Measurements from ENCODE around the gene TFF3. TPM values are rescaled to one million over a fixed set of nuclear protein-coding genes. Genes with fewer than 3 reads are reported as not detected.

Gene TFF3
- total RNA-seq: 81.9 and 257 TPM in 2 replicates

- peak; percentile 33 for DNase-seq
Observed at GRCh38 chr21:42315296-42315891, at the start of gene TFF3. TFF3 (minus strand) TSS chr21:42315409; CDS start chr21:42315374, 35 bp downstream.

GRCh38 chr21:42364304-42364865 is 49.2 kb upstream of the TFF3 start:
- no peak for DNase-seq

- no peak for DNase-seq
Observed at GRCh38 chr21:42363312-42363711, 48.1 kb upstream of the TFF3 start.

GRCh38 chr21:42362700-42363099 is 47.5 kb upstream of the TFF3 start:
- no peak for DNase-seq

- no peak for DNase-seq
Observed at GRCh38 chr21:42362198-42362597, 47.0 kb upstream of the TFF3 start.

GRCh38 chr21:42361286-42361685 is 46.1 kb upstream of the TFF3 start:
- no peak for DNase-seq

- no peak for DNase-seq
Observed at GRCh38 chr21:42360317-42360716, 45.1 kb upstream of the TFF3 start.

GRCh38 chr21:42358937-42359336 is 43.7 kb upstream of the TFF3 start:
- no peak for DNase-seq

GRCh38 chr21:42358261-42358660 is 43.1 kb upstream of the TFF3 start:
- DNase-seq: no peak

GRCh38 chr21:42357307-42357706 is 42.1 kb upstream of the TFF3 start:
- DNase-seq: no peak

- DNase-seq: no peak
Observed at GRCh38 chr21:42356650-42357049, 41.4 kb upstream of the TFF3 start.

GRCh38 chr21:42356046-42356445 is 40.8 kb upstream of the TFF3 start:
- no peak for DNase-seq

GRCh38 chr21:42353623-42354022 is 38.4 kb upstream of the TFF3 start:
- DNase-seq: no peak

GRCh38 chr21:42352441-42353095 is 37.4 kb upstream of the TFF3 start:
- DNase-seq: no peak

- no peak for DNase-seq
Observed at GRCh38 chr21:42351626-42352440, 36.6 kb upstream of the TFF3 start.

- no peak for DNase-seq
Observed at GRCh38 chr21:42350927-42351426, 35.8 kb upstream of the TFF3 start, which contains the start of gene TFF2. TFF2 (minus strand) TSS chr21:42350994; CDS start chr21:42350957, 37 bp downstream.

GRCh38 chr21:42350318-42350910 is 35.2 kb upstream of the TFF3 start:
- no peak for DNase-seq

- DNase-seq: no peak
Observed at GRCh38 chr21:42349420-42350317, 34.5 kb upstream of the TFF3 start.

GRCh38 chr21:42348762-42349161 is 33.6 kb upstream of the TFF3 start:
- DNase-seq: no peak

GRCh38 chr21:42347601-42348327 is 32.6 kb upstream of the TFF3 start:
- DNase-seq: no peak
